HG03139 (cell line): ENCODE measurements around the gene TCOF1.

Experiments
- ATAC-seq: cut with Tn5 transposase; IDR thresholded peaks from one replicate; pipeline ENCODE4 v1.9.1; 2021; ENCODE audit not compliant: unreplicated experiment

TCOF1 gene

DNA sequence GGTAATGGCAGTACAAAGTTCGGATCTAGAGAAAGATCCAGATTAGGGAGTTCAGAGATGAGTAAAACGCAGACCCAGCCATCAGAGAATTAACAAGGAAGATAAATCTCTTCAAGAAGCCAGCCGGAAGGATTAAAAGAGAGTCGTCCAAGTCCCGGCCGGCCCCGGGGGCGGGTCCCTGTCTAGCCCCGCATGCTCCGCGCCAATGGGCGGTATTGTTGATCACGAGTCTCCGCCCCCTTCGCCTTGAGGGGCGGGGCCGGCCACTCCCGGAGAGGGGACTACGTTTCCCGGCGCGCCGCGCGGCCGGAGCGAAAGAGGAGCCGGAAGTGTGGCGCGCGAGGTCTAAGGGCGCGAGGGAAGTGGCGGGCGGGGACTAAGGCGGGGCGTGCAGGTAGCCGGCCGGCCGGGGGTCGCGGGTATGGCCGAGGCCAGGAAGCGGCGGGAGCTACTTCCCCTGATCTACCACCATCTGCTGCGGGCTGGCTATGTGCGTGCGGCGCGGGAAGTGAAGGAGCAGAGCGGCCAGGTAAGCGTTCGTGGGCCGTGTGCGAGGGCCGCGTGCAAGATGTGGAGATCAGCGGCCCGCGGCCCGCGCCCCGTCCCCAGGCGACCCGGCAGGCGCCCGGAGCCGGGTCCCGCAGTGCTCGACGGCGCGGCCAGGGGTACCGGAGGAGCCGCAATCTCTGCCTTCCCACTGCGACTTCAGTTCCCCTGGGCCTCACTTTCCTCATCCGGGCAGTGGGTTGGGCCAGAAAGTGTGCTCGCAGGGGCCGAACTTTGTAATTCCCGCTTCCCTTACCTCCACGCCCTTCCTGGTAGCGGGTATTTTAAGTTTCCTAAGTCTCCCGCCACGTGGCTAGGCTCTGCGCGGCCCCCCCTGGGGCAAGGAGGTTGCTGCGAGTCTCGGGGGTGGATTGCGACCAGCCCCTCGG, at the start of gene TCOF1:
TCOF1 (plus strand) TSS at position 372 of the 935 bp plus-strand sequence; CDS start at position 422, 50 bp downstream.
- peak; percentile 95 for ATAC-seq

- ATAC-seq = no peak
Observed at GRCh38 chr5:150309101-150309885, 48.2 kb upstream of the TCOF1 start.

GRCh38 chr5:150309886-150310239, 47.6 kb upstream of the TCOF1 start:
- ATAC-seq = no peak

GRCh38 chr5:150310246-150310645, 47.3 kb upstream of the TCOF1 start:
- ATAC-seq = no peak

- no peak for ATAC-seq
Observed at GRCh38 chr5:150311015-150311692, 46.3 kb upstream of the TCOF1 start.

GRCh38 chr5:150312518-150312917, 45.0 kb upstream of the TCOF1 start:
- no peak for ATAC-seq

GRCh38 chr5:150313501-150313900, 44.0 kb upstream of the TCOF1 start:
- ATAC-seq = no peak

DNA sequence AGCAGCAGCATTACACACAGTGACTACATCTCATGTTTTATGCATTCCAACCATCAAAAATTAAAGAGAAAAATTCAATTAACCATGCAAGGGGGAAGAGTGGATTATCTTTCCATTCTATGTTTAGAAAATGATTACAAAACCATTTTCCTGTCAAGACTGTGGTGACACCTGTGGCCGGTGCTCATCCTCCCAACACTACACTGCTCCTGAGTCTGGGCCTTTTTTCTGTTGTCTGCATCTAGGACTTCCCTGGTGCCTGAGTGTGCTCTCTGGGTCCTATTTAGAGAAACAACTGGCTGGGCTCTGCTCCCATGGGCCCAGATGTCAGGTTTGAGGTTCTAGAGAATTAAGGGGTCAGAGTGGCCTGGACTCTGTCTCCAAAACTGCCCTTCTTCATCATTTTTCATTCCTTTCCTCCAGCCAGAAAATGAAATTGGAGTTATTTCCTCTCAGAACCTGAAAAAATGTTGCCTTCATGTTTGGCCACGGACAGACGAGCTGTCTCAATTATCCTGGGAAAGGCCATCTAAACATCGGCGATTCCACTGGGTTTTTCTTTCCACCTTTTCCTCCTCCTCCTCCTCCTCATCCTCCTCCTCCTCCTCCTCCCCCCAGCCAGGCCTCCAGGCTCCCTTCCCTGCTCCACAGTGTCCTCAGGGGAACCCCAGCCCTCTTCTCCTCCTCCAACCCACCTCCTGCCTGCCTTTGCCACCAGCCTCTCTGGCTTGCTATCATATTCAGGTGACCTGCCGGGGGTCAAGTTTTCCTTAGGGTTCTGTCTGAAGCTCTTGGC, 43.4 kb upstream of the TCOF1 start:
- no peak for ATAC-seq

DNA sequence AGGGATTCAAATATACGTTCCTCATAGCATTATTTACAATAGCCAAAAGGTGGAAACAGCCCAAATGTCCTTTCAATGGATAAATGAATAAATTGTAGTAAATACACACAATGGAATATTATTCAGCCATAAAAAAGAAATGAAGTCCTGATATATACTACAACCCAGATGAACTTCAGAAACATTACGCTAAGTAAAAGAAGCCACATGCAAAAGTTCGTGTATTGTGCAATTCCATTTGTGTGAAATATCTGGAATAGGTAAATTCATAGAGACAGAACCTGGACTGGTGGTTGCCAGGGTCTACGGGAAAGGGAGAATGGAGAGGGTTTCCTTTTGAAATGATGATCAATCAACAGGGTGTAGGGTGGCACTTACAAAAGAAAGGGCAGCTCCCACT, 42.3 kb upstream of the TCOF1 start:
- ATAC-seq = no peak

GRCh38 chr5:150316320-150316719, 41.2 kb upstream of the TCOF1 start:
- ATAC-seq = no peak

DNA sequence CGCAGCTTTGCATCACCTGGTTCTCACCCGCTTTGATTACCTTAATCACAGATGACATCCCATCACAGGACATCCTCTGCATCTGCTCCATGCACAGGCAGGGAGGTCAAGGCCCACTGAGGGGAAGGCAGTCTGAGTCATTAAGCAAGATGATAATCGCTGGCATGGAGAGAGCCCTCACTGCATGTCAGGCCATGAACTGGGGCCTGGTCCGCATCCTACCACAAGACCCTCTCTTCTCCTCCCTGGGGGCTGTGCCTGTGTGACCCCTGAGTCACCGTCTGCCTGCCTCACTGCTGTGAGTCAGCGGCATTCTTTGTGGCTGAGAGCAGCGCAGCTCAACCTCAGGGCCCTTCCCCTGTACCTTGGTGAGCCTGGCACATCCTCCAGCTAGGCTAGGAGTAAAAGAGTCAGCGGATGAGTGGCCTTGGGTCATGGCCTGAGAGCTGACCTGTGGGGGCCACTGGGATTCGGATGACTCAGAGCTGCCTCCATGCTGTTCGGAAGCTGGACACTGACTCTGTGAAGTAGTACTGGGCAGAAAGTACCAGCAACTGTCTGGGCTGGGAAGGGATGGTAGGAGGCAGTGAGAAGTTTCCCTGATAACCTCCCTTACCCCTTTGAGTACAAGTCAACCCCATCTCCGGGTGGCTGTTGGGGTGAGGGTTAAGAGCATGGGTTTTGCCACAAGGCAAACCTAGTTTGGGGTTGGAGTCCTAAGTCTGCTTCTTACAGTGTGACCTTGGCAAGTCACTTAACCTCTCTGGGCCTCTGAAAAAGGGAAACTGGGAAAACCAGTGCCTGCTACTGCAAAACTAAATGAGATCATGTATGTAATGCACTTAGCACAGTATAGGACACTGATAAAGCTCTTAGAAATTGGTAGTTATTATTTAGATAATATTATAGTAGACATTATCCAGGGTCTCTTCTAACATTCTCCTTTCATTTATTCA, 40.2 kb upstream of the TCOF1 start:
- ATAC-seq = no peak

DNA sequence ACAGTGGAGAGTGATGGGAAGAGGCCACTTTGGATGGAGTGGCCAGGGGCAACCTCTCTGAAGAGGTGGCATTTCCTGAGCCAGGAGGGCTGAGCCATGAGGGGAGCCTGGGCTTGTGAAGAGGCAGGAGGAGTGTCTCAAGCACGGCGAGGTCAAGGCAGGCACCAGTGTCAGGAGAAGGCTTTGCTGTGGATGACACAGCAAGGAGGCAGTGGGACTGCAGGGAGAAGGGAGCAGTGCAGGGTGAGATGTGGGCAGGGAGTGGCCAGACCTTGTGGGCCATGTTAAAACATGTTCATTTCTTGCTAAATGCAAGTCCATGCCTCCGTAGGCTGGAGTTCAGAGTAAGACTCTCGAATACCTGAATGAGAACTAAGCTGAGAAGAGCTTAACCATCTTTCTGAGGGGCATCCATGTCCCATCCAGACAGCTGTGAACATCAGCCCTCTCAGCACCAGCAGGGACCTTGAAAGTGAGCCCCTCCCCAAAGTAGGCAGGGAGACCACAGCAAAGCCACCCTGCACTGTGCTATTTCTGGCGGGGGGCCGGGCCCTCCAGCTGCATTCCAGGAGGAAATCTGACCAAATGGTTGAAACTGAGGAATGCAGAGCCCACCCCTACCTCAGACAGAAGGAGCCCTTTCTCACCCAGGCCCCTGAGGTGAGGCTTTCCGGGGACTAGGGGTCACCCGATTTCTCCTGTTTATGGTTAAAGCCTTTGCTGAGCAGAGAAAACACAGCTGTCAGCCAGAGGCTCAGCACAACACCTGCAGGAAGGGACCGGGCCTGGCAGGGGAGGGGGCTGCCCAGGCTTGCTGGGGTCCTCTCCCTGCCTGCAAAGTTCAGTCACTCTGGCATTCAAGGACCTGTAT, 38.6 kb upstream of the TCOF1 start:
- ATAC-seq = no peak

DNA sequence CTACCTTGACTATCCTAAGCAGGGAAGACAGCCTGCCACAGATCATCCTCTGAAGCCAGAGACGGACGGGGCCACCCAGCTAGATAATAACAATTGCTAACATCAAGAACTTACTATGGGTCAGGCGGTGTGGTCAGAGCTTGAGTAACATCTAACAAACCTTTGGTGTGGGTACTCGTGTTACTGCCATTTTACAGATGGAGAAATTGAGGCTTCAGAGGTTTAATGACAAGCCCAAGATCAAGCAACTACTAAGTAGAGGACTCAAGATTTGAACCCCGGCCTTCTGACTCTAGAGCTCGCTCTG, 38.1 kb upstream of the TCOF1 start:
- ATAC-seq = no peak

DNA sequence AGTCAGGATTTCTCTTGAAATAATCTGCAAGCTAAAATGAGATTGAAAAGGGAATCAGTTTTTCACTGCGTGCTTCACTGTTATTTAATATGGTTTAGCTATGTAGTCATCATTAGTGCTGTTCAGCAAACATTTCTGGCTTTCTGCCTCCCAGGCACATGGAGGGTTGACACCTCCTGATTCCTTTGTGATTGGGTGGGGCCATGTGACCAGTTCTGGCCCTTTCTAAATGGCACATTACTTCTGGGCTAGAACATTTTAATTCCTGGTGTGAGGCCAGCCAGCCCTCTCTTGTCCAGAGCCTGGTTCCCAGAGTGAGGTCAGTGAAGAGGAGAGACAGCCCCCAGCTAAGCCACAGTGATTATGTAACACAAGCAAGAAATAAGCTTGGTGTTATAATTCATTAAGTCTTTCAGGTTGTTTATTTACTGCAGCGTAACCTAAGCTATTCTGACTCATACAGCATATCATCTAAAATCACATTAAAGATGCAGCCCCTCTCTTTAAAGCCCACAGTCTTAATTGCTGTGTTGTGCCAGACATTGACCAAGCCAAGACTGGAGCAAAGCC, 37.4 kb upstream of the TCOF1 start:
- ATAC-seq = no peak

GRCh38 chr5:150321211-150321610, 36.3 kb upstream of the TCOF1 start:
- no peak for ATAC-seq

GRCh38 chr5:150321784-150322183, 35.7 kb upstream of the TCOF1 start:
- no peak for ATAC-seq

GRCh38 chr5:150322202-150322601, 35.3 kb upstream of the TCOF1 start:
- no peak for ATAC-seq

- no peak for ATAC-seq
Observed at GRCh38 chr5:150323092-150323491, 34.4 kb upstream of the TCOF1 start.
